H1 (cell line): ENCODE data around the gene TAF1B.

Source experiments
- EGR1 ChIP-seq: IDR thresholded peaks from 2 replicates; pipeline ENCODE4 v1.6.1; 2011; ENCODE audit warnings: low read depth, low read length, borderline replicate concordance
- KDM1A ChIP-seq: fragments of 200-600, 300-600 bp; sonication (generic); IDR thresholded peaks from 2 replicates; pipeline ENCODE4 v1.7.1; 2016; ENCODE audit warnings: mild to moderate bottlenecking, low read length, borderline replicate concordance
- NRF1 ChIP-seq: IDR thresholded peaks from 2 replicates; pipeline ENCODE4 v1.6.1; 2011; ENCODE audit warnings: mild to moderate bottlenecking, low read depth, low read length, improper control_type of control experiment
- POLR2A ChIP-seq, 2 experiments: IDR thresholded peaks; 1 replicate in 1 of 2; 2 replicates in 1 of 2; pipeline ENCODE4 v1.6.1; 2011; ENCODE audit warnings: low read depth in 2 of 2, low read length in 2 of 2, mild to moderate bottlenecking in 2 of 2; ENCODE audit errors: control extremely low read depth in 1 of 2
- RAD21 ChIP-seq, 2 experiments: IDR thresholded peaks in 1 of 2; conservative IDR thresholded peaks in 1 of 2; 2 replicates each; pipeline ENCODE4 v1.6.1; 2011; ENCODE audit warnings: low read depth in 2 of 2, low read length in 2 of 2, improper control_type of control experiment in 1 of 2, inconsistent platforms in 1 of 2, mild to moderate bottlenecking in 1 of 2, moderate library complexity in 1 of 2
- SP2 ChIP-seq: IDR thresholded peaks from 2 replicates; pipeline ENCODE4 v1.6.1; 2012; ENCODE audit warnings: mild to moderate bottlenecking, low read length, inconsistent platforms
- TAF1 ChIP-seq: IDR thresholded peaks from 2 replicates; pipeline ENCODE4 v1.6.1; 2011; ENCODE audit warnings: mild to moderate bottlenecking, low read depth, low read length
- TF ChIP-seq, protein P1 (sequence below), 3 experiments: IDR thresholded peaks; 1 replicate in 2 of 3; 2 replicates in 1 of 3; pipeline versions ENCODE4 v1.5.1 to v1.6.1; 2011; ENCODE audit warnings: low read length in 3 of 3, mild to moderate bottlenecking in 3 of 3, inconsistent platforms in 2 of 3, low read depth in 1 of 3, moderate library complexity in 1 of 3; ENCODE audit not compliant: insufficient read depth in 1 of 3; ENCODE audit errors: control extremely low read depth in 1 of 3
- TF ChIP-seq, protein P2 (sequence below): IDR thresholded peaks from 2 replicates; pipeline ENCODE4 v1.6.1; 2012; ENCODE audit warnings: low read length, inconsistent platforms
- TF ChIP-seq, protein P3 (sequence below): IDR thresholded peaks from 2 replicates; pipeline ENCODE4 v1.6.1; 2012; ENCODE audit warnings: inconsistent platforms
- TF ChIP-seq, protein P4 (sequence below): IDR thresholded peaks from 2 replicates; pipeline ENCODE4 v1.6.1; 2011; ENCODE audit warnings: low read length, improper control_type of control experiment
- TF ChIP-seq, protein P5 (sequence below): IDR thresholded peaks from 2 replicates; pipeline ENCODE4 v1.6.1; 2011; ENCODE audit warnings: low read depth, mild to moderate bottlenecking, low read length; ENCODE audit not compliant: insufficient read depth

DNA sequence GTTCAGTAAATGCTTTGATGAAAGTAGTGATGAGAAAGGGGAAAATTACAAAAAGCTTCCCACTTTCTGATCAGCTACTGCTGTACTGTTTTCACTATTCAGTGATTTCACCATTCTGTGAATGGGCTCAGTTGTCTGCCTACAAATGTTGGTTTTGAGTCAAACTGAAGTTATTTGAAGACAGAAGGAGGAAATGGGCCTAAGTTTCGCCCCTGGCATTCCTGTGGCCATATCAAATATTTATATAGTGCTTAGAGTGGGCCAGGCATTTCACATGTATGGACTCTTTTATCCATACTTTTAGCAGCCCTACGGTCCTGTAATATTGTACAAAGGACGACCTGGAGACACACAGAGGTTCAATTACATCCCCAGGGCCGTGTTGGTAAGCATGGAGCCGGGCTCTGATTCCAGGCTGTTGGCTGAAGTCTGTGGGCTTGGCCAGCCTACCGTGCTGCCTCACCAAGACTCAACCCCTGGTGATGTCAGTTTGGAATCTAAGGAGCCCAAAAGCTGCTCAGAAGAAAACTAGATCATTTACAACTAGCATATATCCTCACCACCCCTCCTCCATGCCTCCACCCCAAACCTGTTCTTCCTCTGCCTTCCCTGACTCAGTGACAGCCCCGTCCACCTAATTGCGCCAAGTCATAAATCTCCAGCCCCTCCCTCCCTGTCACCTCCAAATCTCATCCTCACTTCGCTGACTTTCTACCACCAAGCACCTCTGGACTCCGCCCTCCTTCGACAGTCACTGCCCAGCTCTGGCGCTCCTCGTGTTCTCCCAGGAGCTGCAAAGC lies 98.1 kb downstream of the TAF1B start:
- TF ChIP-seq, protein P1, sequence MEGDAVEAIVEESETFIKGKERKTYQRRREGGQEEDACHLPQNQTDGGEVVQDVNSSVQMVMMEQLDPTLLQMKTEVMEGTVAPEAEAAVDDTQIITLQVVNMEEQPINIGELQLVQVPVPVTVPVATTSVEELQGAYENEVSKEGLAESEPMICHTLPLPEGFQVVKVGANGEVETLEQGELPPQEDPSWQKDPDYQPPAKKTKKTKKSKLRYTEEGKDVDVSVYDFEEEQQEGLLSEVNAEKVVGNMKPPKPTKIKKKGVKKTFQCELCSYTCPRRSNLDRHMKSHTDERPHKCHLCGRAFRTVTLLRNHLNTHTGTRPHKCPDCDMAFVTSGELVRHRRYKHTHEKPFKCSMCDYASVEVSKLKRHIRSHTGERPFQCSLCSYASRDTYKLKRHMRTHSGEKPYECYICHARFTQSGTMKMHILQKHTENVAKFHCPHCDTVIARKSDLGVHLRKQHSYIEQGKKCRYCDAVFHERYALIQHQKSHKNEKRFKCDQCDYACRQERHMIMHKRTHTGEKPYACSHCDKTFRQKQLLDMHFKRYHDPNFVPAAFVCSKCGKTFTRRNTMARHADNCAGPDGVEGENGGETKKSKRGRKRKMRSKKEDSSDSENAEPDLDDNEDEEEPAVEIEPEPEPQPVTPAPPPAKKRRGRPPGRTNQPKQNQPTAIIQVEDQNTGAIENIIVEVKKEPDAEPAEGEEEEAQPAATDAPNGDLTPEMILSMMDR (IDR thresholded peaks at IDR 0.05; ENCODE audit: control extremely low read depth in 1 of 3, insufficient read depth in 1 of 3, low read depth in 1 of 3, low read length in 3 of 3) = no peak
- TF ChIP-seq RAD21 (IDR thresholded peaks at IDR 0.05 in 1 of 2, conservative IDR thresholded peaks at IDR 0.05 in 1 of 2; ENCODE audit: low read depth in 2 of 2, low read length in 2 of 2) (no peak), NRF1 (no peak), SP2 (no peak), EGR1 (no peak), TAF1 (no peak), KDM1A (no peak), POLR2A (IDR thresholded peaks at IDR 0.05; ENCODE audit: control extremely low read depth in 1 of 2, low read depth in 2 of 2, low read length in 2 of 2) (no peak)
- TF ChIP-seq, protein P2, sequence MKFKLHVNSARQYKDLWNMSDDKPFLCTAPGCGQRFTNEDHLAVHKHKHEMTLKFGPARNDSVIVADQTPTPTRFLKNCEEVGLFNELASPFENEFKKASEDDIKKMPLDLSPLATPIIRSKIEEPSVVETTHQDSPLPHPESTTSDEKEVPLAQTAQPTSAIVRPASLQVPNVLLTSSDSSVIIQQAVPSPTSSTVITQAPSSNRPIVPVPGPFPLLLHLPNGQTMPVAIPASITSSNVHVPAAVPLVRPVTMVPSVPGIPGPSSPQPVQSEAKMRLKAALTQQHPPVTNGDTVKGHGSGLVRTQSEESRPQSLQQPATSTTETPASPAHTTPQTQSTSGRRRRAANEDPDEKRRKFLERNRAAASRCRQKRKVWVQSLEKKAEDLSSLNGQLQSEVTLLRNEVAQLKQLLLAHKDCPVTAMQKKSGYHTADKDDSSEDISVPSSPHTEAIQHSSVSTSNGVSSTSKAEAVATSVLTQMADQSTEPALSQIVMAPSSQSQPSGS = no peak
- TF ChIP-seq, protein P3, sequence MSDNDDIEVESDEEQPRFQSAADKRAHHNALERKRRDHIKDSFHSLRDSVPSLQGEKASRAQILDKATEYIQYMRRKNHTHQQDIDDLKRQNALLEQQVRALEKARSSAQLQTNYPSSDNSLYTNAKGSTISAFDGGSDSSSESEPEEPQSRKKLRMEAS = no peak
- TF ChIP-seq, protein P4, sequence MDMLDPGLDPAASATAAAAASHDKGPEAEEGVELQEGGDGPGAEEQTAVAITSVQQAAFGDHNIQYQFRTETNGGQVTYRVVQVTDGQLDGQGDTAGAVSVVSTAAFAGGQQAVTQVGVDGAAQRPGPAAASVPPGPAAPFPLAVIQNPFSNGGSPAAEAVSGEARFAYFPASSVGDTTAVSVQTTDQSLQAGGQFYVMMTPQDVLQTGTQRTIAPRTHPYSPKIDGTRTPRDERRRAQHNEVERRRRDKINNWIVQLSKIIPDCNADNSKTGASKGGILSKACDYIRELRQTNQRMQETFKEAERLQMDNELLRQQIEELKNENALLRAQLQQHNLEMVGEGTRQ = no peak
- TF ChIP-seq, protein P5, sequence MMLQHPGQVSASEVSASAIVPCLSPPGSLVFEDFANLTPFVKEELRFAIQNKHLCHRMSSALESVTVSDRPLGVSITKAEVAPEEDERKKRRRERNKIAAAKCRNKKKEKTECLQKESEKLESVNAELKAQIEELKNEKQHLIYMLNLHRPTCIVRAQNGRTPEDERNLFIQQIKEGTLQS = no peak
